Mesothelial cell of epicardium (in vitro differentiated cells): ENCODE data around the gene RUBCN. TPM values are rescaled to one million over a fixed set of nuclear protein-coding genes. Genes with fewer than 3 reads are reported as not detected.

Source experiments
- total RNA-seq: library from RNA; stranded (reverse); gene quantifications from 3 replicates; pipeline ENCODE4 v1.2.1, GENCODE V29; 2021

Gene RUBCN
- total RNA-seq, 1 donor from 2014 or later, result 24.5 TPM

Other genes with a start within 250 kb of the RUBCN start
- gene BDH1, start 180.9 kb downstream of the RUBCN start, total RNA-seq, result 14.0 to 14.9 TPM (median 14.7 TPM) in 3 replicates
- gene FYTTD1, start 13.0 kb upstream of the RUBCN start, total RNA-seq, result 57.1 to 62.7 TPM (median 62.2 TPM) in 3 replicates
- gene LRCH3, start 54.4 kb upstream of the RUBCN start, total RNA-seq, result 71.8 to 83.1 TPM (median 82.6 TPM) in 3 replicates
- 1,252 to 1,366 TPM (median 1,330 TPM) in 3 replicates for gene RPL35A, start 213.3 kb upstream of the RUBCN start, total RNA-seq
- gene LMLN, start 223.3 kb upstream of the RUBCN start, total RNA-seq, result 5.7 to 8.0 TPM (median 6.0 TPM) in 3 replicates